ENCODE data around the gene RPP21. TPM values are rescaled to one million over a fixed set of nuclear protein-coding genes. Genes with fewer than 3 reads are reported as not detected.
A peak's percentile ranks its signal among the peaks of the same experiment; 100 is the strongest.

RPP21 gene
- total and polyA plus RNA-seq, 10 of the 15 experiments (the other 5 are each of a cell fraction or from before 2014, with no cell fraction given), result 14.3 to 94.6 (median 42.1) TPM

DNA sequence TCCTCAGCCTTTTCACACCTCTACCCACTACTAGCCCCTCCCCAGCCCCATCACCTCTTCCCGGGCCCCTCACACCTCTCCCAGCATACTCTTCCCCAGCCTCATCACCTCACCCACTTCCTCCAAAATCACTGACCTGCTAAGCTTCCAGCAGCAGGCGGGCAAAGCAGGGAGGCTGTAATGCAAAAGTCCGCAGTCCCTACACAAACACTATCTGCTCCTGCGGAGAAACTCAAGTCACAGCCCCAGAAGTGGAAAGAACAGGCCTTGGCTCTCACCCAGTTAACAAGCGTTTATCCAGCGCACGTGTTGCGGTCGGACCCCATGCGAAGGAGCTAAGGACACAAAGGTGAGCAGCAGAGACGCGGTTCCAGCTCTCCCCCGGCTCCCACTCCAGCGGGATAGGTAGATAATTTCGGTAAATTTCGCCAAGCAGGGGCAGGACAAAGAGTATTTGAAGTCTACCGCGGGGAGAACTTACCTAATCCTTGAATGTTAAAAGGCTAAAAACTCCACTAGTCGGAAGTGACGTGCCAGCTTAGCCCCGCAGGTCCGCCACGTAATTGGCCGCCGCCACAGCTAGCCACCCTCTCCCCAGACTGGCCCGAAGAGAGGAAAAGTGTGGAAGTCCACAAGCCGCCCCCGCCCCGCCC lies 19.0 kb upstream of the RPP21 start:
- under 1% methylated on average over 29 of the region's 29 CpGs for WGBS (ENCODE audit: insufficient coverage, insufficient replicate concordance, low lambda C conversion rate, missing lambda C conversion rate)
- BruUV-seq (replicated peaks), result no TSS peak
- Histone ChIP-seq H3K4me3 (peak overlapping the region; percentile 95), H3K79me2 (ENCODE audit: control insufficient read depth, insufficient read depth, low read length) (peaks cover 62% of the 10 kb centered on the region), H3K9ac (ENCODE audit: control insufficient read depth, insufficient read depth, low read length) (peak overlapping the region; percentile 92), H4K20me1 (ENCODE audit: control insufficient read depth, insufficient read depth) (no peaks in the 10 kb centered on the region; the same call in 1 of the 2 replicates), H2AFZ (ENCODE audit: control insufficient read depth, low read depth, low read length) (peak overlapping the region; percentile 96), H3K36me3 (ENCODE audit: control insufficient read depth in 2 of 2, insufficient read depth in 2 of 2, low read length in 1 of 2) (peaks cover 1 to 11% of the 10 kb centered on the region in 2 experiments; a peak in 3 of 4 replicates), H3K4me1 (ENCODE audit: control insufficient read depth, insufficient read depth, low read length) (peaks cover 10% of the 10 kb centered on the region), H3K9me3 (replicated peaks; ENCODE audit: control insufficient read depth, insufficient read depth, low read length) (no peaks in the 10 kb centered on the region), H3K27ac (ENCODE audit: control insufficient read depth, insufficient read depth) (peak overlapping the region; percentile 88), H3K27me3 (replicated peaks in 1 of 2; ENCODE audit: control insufficient read depth in 2 of 2, insufficient read depth in 2 of 2, low read length in 1 of 2) (no peaks in the 10 kb centered on the region), H3K4me2 (ENCODE audit: control insufficient read depth, insufficient read depth) (peak overlapping the region; percentile 98)
- SMC1A ChIA-PET (ENCODE audit: uncharacterized antibody, unreplicated experiment), result interaction anchor here (0.6 to 1.4 kb wide), 8 partner anchors 11 to 113 kb away, joined by 3 to 5 read pairs (median 4); partner anchors contain the start of gene TRIM26
- no peak for FAIRE-seq
- peak; percentile 79 for ATAC-seq
- in situ Hi-C loops (cut with MboI), result no loop called here
- intact Hi-C loops (cut with micrococcal nuclease; ENCODE audit: unreplicated experiment), result loop anchor here (2.0 to 10.0 kb wide), 2 partner anchors 113 to 229 kb away; partner anchors contain the start of genes GNL1, PRR3 and TRIM26
- CTCF ChIA-PET, result interaction anchor here (0.7 to 1.5 kb wide), 5 partner anchors 56 to 128 kb away, joined by 3 to 5 read pairs (median 3); partner anchors contain the start of gene TRIM26
- DNase-seq (ENCODE audit: low read depth, low spot score), result peak; percentile 28
- RAD21 ChIA-PET (ENCODE audit: unreplicated experiment), result interaction anchor here (0.8 to 2.2 kb wide), 7 partner anchors 21 to 113 kb away, joined by 3 to 9 read pairs (median 3); partner anchors contain the start of gene TRIM26
- POLR2A ChIA-PET, result interaction anchor here (0.6 to 4.0 kb wide), 17 partner anchors 9 to 439 kb away, joined by 3 to 18 read pairs (median 4); partner anchors contain the start of gene TRIM26
- no peak for TF ChIP-seq ZSCAN29 (IDR thresholded peaks at IDR 0.05)
- 0 out of 2 replicates have a peak, but pooled peaks have one; percentile 66 for TF ChIP-seq HDAC2 (IDR thresholded peaks at IDR 0.05)
- peak; percentile 79; the same call in 1 of the 2 replicates for TF ChIP-seq GABPA (IDR thresholded peaks at IDR 0.05; ENCODE audit: low read depth)
- TF ChIP-seq, protein P1, sequence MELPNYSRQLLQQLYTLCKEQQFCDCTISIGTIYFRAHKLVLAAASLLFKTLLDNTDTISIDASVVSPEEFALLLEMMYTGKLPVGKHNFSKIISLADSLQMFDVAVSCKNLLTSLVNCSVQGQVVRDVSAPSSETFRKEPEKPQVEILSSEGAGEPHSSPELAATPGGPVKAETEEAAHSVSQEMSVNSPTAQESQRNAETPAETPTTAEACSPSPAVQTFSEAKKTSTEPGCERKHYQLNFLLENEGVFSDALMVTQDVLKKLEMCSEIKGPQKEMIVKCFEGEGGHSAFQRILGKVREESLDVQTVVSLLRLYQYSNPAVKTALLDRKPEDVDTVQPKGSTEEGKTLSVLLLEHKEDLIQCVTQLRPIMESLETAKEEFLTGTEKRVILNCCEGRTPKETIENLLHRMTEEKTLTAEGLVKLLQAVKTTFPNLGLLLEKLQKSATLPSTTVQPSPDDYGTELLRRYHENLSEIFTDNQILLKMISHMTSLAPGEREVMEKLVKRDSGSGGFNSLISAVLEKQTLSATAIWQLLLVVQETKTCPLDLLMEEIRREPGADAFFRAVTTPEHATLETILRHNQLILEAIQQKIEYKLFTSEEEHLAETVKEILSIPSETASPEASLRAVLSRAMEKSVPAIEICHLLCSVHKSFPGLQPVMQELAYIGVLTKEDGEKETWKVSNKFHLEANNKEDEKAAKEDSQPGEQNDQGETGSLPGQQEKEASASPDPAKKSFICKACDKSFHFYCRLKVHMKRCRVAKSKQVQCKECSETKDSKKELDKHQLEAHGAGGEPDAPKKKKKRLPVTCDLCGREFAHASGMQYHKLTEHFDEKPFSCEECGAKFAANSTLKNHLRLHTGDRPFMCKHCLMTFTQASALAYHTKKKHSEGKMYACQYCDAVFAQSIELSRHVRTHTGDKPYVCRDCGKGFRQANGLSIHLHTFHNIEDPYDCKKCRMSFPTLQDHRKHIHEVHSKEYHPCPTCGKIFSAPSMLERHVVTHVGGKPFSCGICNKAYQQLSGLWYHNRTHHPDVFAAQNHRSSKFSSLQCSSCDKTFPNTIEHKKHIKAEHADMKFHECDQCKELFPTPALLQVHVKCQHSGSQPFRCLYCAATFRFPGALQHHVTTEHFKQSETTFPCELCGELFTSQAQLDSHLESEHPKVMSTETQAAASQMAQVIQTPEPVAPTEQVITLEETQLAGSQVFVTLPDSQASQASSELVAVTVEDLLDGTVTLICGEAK (IDR thresholded peaks at IDR 0.05; ENCODE audit: borderline replicate concordance), result peak; percentile 85; the same call in 1 of the 2 replicates
- TF ChIP-seq, protein P2, sequence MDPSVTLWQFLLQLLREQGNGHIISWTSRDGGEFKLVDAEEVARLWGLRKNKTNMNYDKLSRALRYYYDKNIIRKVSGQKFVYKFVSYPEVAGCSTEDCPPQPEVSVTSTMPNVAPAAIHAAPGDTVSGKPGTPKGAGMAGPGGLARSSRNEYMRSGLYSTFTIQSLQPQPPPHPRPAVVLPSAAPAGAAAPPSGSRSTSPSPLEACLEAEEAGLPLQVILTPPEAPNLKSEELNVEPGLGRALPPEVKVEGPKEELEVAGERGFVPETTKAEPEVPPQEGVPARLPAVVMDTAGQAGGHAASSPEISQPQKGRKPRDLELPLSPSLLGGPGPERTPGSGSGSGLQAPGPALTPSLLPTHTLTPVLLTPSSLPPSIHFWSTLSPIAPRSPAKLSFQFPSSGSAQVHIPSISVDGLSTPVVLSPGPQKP (IDR thresholded peaks at IDR 0.05; ENCODE audit: low read depth, low read length), result peak; percentile 21; the same call in 1 of the 2 replicates
- TF ChIP-seq, protein P3, sequence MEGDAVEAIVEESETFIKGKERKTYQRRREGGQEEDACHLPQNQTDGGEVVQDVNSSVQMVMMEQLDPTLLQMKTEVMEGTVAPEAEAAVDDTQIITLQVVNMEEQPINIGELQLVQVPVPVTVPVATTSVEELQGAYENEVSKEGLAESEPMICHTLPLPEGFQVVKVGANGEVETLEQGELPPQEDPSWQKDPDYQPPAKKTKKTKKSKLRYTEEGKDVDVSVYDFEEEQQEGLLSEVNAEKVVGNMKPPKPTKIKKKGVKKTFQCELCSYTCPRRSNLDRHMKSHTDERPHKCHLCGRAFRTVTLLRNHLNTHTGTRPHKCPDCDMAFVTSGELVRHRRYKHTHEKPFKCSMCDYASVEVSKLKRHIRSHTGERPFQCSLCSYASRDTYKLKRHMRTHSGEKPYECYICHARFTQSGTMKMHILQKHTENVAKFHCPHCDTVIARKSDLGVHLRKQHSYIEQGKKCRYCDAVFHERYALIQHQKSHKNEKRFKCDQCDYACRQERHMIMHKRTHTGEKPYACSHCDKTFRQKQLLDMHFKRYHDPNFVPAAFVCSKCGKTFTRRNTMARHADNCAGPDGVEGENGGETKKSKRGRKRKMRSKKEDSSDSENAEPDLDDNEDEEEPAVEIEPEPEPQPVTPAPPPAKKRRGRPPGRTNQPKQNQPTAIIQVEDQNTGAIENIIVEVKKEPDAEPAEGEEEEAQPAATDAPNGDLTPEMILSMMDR (IDR thresholded peaks at IDR 0.05 in 2 of 3, conservative IDR thresholded peaks at IDR 0.05 in 1 of 3; ENCODE audit: control insufficient read depth in 2 of 3, extremely low read depth in 1 of 3, insufficient read depth in 1 of 3, low read depth in 3 of 3, low read length in 3 of 3), result no peak
- TF ChIP-seq, protein P4, sequence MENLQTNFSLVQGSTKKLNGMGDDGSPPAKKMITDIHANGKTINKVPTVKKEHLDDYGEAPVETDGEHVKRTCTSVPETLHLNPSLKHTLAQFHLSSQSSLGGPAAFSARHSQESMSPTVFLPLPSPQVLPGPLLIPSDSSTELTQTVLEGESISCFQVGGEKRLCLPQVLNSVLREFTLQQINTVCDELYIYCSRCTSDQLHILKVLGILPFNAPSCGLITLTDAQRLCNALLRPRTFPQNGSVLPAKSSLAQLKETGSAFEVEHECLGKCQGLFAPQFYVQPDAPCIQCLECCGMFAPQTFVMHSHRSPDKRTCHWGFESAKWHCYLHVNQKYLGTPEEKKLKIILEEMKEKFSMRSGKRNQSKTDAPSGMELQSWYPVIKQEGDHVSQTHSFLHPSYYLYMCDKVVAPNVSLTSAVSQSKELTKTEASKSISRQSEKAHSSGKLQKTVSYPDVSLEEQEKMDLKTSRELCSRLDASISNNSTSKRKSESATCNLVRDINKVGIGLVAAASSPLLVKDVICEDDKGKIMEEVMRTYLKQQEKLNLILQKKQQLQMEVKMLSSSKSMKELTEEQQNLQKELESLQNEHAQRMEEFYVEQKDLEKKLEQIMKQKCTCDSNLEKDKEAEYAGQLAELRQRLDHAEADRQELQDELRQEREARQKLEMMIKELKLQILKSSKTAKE (IDR thresholded peaks at IDR 0.05; ENCODE audit: low read depth, poor library complexity, severe bottlenecking), result no peak
- peak; percentile 33; the same call in 1 of the 2 replicates for TF ChIP-seq ATF7 (IDR thresholded peaks at IDR 0.05; ENCODE audit: low read depth)
- no peak; the same call in 1 of the 2 replicates for TF ChIP-seq LARP7 (IDR thresholded peaks at IDR 0.05)
- TF ChIP-seq BHLHE40 (IDR thresholded peaks at IDR 0.05; ENCODE audit: borderline replicate concordance in 1 of 2, low read depth in 2 of 2, low read length in 1 of 2), result peak; percentile 81 to 91
